Nasal cavity respiratory epithelium epithelial cell of viscerocranial mucosa (primary cell): Measurements from ENCODE around the gene RAET1G. TPM values are rescaled to one million over a fixed set of nuclear protein-coding genes. Genes with fewer than 3 reads are reported as not detected.

Source experiments
- total RNA-seq: library from RNA; depleted of rRNA; stranded (reverse); fragments of >200 nt; gene quantifications from 2 replicates; pipeline ENCODE4 v1.2.3, GENCODE V29; 2014

The RAET1G gene
- 23.8 and 65.6 TPM in 2 replicates for total RNA-seq

DNA sequence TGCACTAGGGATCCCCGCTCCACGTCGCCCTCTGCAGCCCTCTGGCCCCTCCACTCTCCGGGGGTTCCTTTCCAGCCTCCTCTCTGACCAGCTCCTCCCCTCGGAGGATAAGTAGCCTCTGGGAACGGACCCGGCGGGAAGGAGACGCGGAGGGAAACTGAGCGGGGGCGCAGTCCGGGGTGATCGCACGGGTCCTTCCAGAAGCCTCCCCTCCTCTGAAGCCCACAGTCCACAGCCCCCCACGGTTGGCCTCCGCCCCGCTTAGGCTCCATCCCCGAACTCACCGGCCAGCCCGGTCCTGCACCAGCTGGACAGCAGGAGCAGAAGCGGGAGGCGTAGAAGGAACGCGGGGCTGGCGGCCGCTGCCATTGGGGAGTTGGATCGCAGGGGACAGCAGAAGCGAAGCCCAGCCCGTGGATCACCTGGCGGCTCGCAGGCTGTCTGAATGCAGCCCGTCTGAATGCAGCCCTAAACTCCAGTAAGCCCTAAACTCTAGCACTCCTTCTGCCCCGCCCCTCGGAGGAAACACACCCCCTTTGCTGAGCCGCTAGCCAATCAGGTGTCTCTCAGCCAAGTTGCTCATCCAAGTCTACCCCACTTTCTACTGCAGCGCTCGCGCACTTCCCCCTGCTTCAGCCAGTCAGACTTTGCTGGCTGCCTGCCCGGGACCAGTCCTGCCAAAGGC is at the start of gene RAET1G:
Gene RAET1G (minus strand): TSS at position 480 of the 685 bp plus-strand sequence. CDS start 111 bp downstream, at position 369.

DNA sequence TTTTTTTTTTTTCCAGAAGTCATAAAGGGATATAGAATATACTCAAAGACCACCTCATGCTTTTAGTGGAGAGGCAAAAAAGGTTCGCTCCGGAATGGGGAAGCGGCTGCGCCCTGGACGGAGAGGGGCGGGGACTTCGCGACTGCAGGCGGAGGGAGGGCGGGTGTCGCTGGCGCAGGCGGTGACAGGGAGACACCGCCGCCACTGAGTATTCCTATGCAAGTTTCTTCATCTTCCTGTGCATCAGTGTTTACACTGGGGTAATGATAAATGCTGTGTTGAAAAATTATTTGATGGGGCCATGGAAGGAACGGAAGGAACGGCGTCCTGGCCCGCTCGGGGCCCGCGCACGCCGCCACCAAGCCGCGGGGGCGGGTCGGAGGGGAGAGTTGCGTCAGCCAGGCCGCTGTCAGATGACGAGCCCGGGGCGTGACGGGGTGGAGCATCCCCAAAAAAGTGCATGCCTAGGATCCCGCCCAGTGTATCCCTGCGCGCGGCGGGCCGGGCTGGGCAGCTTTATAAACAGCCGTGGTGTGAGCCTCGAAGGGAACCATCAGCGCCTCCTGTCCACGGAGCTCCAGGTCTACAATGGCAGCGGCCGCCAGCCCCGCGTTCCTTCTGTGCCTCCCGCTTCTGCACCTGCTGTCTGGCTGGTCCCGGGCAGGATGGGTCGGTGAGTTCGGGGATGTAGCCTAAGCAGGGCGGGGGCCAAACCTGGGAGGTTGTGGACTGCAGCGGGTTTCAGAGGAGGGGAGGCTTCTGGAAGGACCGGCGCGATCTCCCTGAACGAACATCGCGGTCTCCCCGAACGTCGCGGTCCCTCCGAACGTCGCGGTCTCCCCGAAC is 40.8 kb upstream of the RAET1G start, which contains the start of gene ULBP1:
Gene ULBP1 (plus strand): TSS at position 482 of the 846 bp plus-strand sequence. CDS start 107 bp downstream, at position 589.

DNA sequence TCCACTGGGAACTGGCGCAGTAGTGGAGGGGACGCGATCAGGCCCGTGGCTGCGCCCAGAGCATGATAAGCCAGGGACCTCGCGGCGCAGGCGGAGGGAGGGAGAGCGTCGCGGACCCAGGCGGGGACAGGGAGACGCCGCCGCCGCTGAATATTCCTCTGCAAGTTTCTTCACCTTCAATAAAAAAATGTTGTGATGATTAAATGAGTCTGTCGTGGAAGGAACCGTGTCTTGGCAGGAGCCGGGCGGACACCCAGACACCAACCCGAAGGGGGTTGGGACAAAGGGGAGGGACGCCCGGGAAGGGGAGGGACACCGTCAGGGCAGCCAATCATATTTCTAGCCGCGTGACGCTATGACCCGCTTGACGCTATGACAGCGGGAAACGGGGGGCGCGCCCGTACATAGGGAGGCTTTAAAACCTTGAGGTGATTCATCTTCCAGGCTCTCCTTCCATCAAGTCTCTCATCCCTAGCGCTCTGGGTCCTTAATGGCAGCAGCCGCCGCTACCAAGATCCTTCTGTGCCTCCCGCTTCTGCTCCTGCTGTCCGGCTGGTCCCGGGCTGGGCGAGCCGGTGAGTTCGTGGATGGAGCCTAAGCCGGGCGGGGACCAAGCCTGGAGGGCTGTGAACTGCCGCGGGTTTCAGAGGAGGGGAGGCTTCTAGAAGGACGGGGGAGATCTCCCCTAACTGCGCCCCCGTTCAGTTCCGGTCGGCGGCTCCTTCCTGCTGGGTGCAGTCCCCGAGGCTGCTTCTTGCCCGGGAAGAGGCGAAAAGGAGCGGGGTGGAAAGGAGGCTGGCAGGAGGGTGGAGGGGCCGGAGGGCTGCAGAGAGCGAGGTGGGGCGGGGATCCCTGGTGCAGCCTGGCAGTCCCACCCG is 18.9 kb upstream of the RAET1G start, which contains the start of gene ULBP2:
Gene ULBP2 (plus strand): TSS at position 432 of the 878 bp plus-strand sequence. CDS start 59 bp downstream, at position 491.

GRCh38 chr6:149897855-149898744 is 24.8 kb downstream of the RAET1G start, which contains the start of gene RAET1E:
Gene RAET1E (minus strand): TSS chr6:149898113. CDS start chr6:149890901, 7,212 bp downstream.

Other genes with a start within 250 kb of the RAET1G start
- gene LATS1, start 205.0 kb downstream of the RAET1G start, total RNA-seq = 10.9 and 18.9 TPM in 2 replicates
- gene NUP43, start 176.6 kb downstream of the RAET1G start, total RNA-seq = 20.5 and 24.8 TPM in 2 replicates
- 104 and 127 TPM in 2 replicates for gene PCMT1, start 173.4 kb downstream of the RAET1G start, total RNA-seq
- 167 and 205 TPM in 2 replicates for gene LRP11, start 58.8 kb downstream of the RAET1G start, total RNA-seq
- 15.0 and 18.5 TPM in 2 replicates for gene RAET1E, start 25.0 kb downstream of the RAET1G start, total RNA-seq
- 8.2 and 10.7 TPM in 2 replicates for gene ULBP2, start 18.9 kb upstream of the RAET1G start, total RNA-seq
- 2.7 and 9.6 TPM in 2 replicates for gene ULBP1, start 40.8 kb upstream of the RAET1G start, total RNA-seq
- gene RAET1L, start 102.4 kb upstream of the RAET1G start, total RNA-seq = 5.1 and 9.3 TPM in 2 replicates
- gene ULBP3, start 146.0 kb upstream of the RAET1G start, total RNA-seq = 6.5 and 9.8 TPM in 2 replicates
- 63.4 and 70.4 TPM in 2 replicates for gene PPP1R14C, start 219.9 kb upstream of the RAET1G start, total RNA-seq